Heart left ventricle (tissue), 16 donors: ENCODE results near the gene SLC9C2. TPM values are rescaled to one million over a fixed set of nuclear protein-coding genes. Genes with fewer than 3 reads are reported as not detected.
"Not testable (repeated sequence)": the region's sequence is repeated elsewhere in the genome, so short reads cannot be mapped to it uniquely, and the experiment has no call there.

ENCODE experiments used
- ATAC-seq, 4 donors: fragments of 200-7000 bp; cut with Tn5 transposase; one replicate each; pipeline ENCODE4 v1.9.1; 2020 to 2022; ENCODE audit warnings: moderate library complexity in 4 of 4, mild to moderate bottlenecking in 3 of 4, moderate number of reproducible peaks in 1 of 4
- DNase-seq, 5 donors: peaks; one replicate each; pipeline ENCODE4 v3.0.0-alpha.2; 2020
- H3K27ac ChIP-seq, 12 donors: fragments of 200-600 bp; sonication (generic) in 4 of 12; one replicate each; pipeline versions ENCODE4 v1.5.0 to v1.8.0; 2016 to 2022; ENCODE audit warnings: mild to moderate bottlenecking in 2 of 12
- H3K27me3 ChIP-seq, 9 donors: fragments of 200-600 bp; sonication (generic) in 2 of 9; one replicate each; pipeline versions ENCODE4 v1.5.1 to v1.8.0; 2016 to 2022; ENCODE audit warnings: mild to moderate bottlenecking in 3 of 9
- H3K36me3 ChIP-seq, 9 donors: fragments of 200-600 bp; sonication (generic) in 2 of 9; one replicate each; pipeline versions ENCODE4 v1.5.0 to v1.8.0; 2018 to 2022; ENCODE audit warnings: mild to moderate bottlenecking in 2 of 9
- H3K4me1 ChIP-seq, 12 donors: fragments of 200-600 bp; sonication (generic) in 4 of 12; one replicate each; pipeline versions ENCODE4 v1.5.0 to v1.8.0; 2016 to 2022; ENCODE audit warnings: mild to moderate bottlenecking in 3 of 12
- H3K4me3 ChIP-seq, 12 donors: fragments of 200-600 bp; sonication (generic) in 4 of 12; one replicate each; pipeline versions ENCODE4 v1.5.0 to v1.8.0; 2017 to 2022; ENCODE audit warnings: mild to moderate bottlenecking in 9 of 12, moderate library complexity in 4 of 12
- H3K9me3 ChIP-seq, 12 donors: fragments of 200-600 bp; sonication (generic) in 4 of 12; one replicate each; pipeline versions ENCODE4 v1.5.0 to v1.8.0; 2016 to 2022; ENCODE audit warnings: mild to moderate bottlenecking in 1 of 12
- CTCF ChIP-seq, 12 donors: fragments of 200-600 bp; sonication (generic) in 4 of 12; IDR thresholded peaks; one replicate each; pipeline versions ENCODE4 v1.5.0 to v1.8.0; 2018 to 2022; ENCODE audit warnings: antibody characterized with exemption in 12 of 12, mild to moderate bottlenecking in 5 of 12
- POLR2A ChIP-seq, 2 donors: fragments of 450-650 bp; IDR thresholded peaks; one replicate each; pipeline ENCODE4 v1.6.1; 2017; ENCODE audit warnings: antibody characterized with exemption in 2 of 2, mild to moderate bottlenecking in 2 of 2, moderate library complexity in 2 of 2
- WGBS, 4 donors: extraction: QIAGEN DNeasy Blood & Tissue Kit in 2 of 4; methylation state at CpG; one replicate each; pipeline versions ENCODE4 v1.1.5 to v1.1.7; 2013 to 2018; 5-methylcytosine and 5-hydroxymethylcytosine counted together
- intact Hi-C, 10 donors: fragments of 100-400 bp; cut with DNase I; formaldehyde crosslinking; loops; one replicate each; pipeline versions ENCODE4 v1.11.1 to v1.14.2; 2022
- polyA plus RNA-seq, 2 donors: library from polyadenylated mRNA; stranded (reverse); fragments of 200-250 nt; gene quantifications; one replicate each; pipeline ENCODE4 v1.2.3, GENCODE V29; 2013
- total RNA-seq, 9 donors: library from RNA; depleted of rRNA in 2 of 9; stranded (reverse); fragments of >200 nt in 2 of 9; fragmentation: NEBNext Ultra II Directional in 3 of 9; extraction: Animal tissue kit (Norgen Biotek cat#: 25700) in 3 of 9; gene quantifications; one replicate each; pipeline versions ENCODE4 v1.1.0 to v1.2.4, GENCODE V29; 2016 to 2023
- donor health status: ischemic (EF 13 %, LVEDD 7.1; RV severe dilation, severe dysfunction).
- donor health status: healthy with polysubstance abuse.
- donor health status: DM: no; HTN: yes; CAD: no.
- donor health status: DM: no; HTN: no; CAD: no.
- donor health status: ischemic (EF 25% LVEDD 6.9; RV normal size, moderate dysfunction).
- donor health status: ischemic (EF 25% LVEDD 5.7; RV mildly dilated, moderate dysfunction).
- donor health status: healthy.
- donor health status: DM: yes; HTN: yes; CAD: no.
- donor health status: ischemic (EF 35%, LVEDD 5.7; RV mildly dilated, moderate dysfunction).
- donor health status: nonischemic (EF 11% LVEDD 7.7; RV severe dilation, severe dysfunction).
- donor health status: DM: yes; HTN: yes; CAD: no.
- donor health status: PGD.
- donor health status: ischemic (EF 29% LVEDD 5.4; RV normal size, mild dysfunction).
- donor health status: nonischemic (EF 23%, LVEDD 6.1; RV moderate dilation, normal function).

The SLC9C2 gene
- total and polyA plus RNA-seq, 11 donors, result 0.09 to 1.8 (median 0.17) TPM; not detected in 8

- DNase-seq, result no peak
- peaks cover 0 to 13% (median 0%) of the 10 kb centered on the region in 12 donors for H3K9me3 ChIP-seq
- TF ChIP-seq POLR2A (IDR thresholded peaks at IDR 0.05), result no peak
- TF ChIP-seq CTCF (IDR thresholded peaks at IDR 0.05), result no peak
- H3K4me1 ChIP-seq, result no peaks in the 10 kb centered on the region
- H3K27ac ChIP-seq, result no peak overlapping the region
- intact Hi-C loops, result no loop called here
- no peaks in the 10 kb centered on the region for H3K27me3 ChIP-seq
- no peaks in the 10 kb centered on the region for H3K36me3 ChIP-seq
- H3K4me3 ChIP-seq, result no peak overlapping the region
- no peak for ATAC-seq
Observed at GRCh38 chr1:173627269-173627668, 24.4 kb upstream of the SLC9C2 start.

GRCh38 chr1:173616859-173617258 lies 14.0 kb upstream of the SLC9C2 start:
- ATAC-seq, result no peak
- Histone ChIP-seq H3K4me1 (no peaks in the 10 kb centered on the region), H3K9me3 (peaks cover 0 to 40% (median 15%) of the 10 kb centered on the region in 12 donors), H3K27me3 (no peaks in the 10 kb centered on the region), H3K27ac (no peak overlapping the region), H3K36me3 (no peaks in the 10 kb centered on the region), H3K4me3 (no peak overlapping the region)
- intact Hi-C loops, result no loop called here
- TF ChIP-seq POLR2A (IDR thresholded peaks at IDR 0.05), result no peak
- TF ChIP-seq CTCF (IDR thresholded peaks at IDR 0.05), result no peak
- 86 to 96% (median 91%) methylated on average over 4 of the region's 4 CpGs for WGBS, 4 donors
- DNase-seq, result no peak

- DNase-seq, H3K27ac ChIP-seq, H3K4me3 ChIP-seq, H3K4me1 ChIP-seq, H3K36me3 ChIP-seq, intact Hi-C loops, H3K9me3 ChIP-seq, H3K27me3 ChIP-seq, ATAC-seq: not testable (repeated sequence)
- WGBS, 4 donors, result 90 to 95% (median 94%) methylated on average over 10 to 32 of the region's 32 CpGs; no CpG with 5 or more reads in 1 of the 4 donors
Observed at GRCh38 chr1:173613086-173613485, 10.2 kb upstream of the SLC9C2 start.

- no peaks in the 10 kb centered on the region for H3K27me3 ChIP-seq
- no peak for ATAC-seq
- peaks cover 0 to 2% (median 0%) of the 10 kb centered on the region in 12 donors for H3K4me1 ChIP-seq
- TF ChIP-seq CTCF (IDR thresholded peaks at IDR 0.05) (no peak), POLR2A (IDR thresholded peaks at IDR 0.05) (no peak)
- H3K9me3 ChIP-seq, result no peaks in the 10 kb centered on the region
- H3K27ac ChIP-seq, result no peak overlapping the region
- 79 to 88% (median 85%) methylated on average over 4 of the region's 4 CpGs for WGBS, 4 donors
- H3K4me3 ChIP-seq, result no peak overlapping the region
- H3K36me3 ChIP-seq, result no peaks in the 10 kb centered on the region
- DNase-seq, result no peak
- intact Hi-C loops, result loop anchor here in 1 of 10 donors (10.0 kb wide), 1 partner anchor 174 kb away; no protein-coding TSS in a partner anchor
Observed at GRCh38 chr1:173608503-173609216, 5.8 kb upstream of the SLC9C2 start.
